CD4-positive, alpha-beta T cell (primary cell): ENCODE measurements around the gene TYW5. TPM values are rescaled to one million over a fixed set of nuclear protein-coding genes. Genes with fewer than 3 reads are reported as not detected.

Experiments used
- ATAC-seq: fragments of 200-7000 bp; cut with Tn5 transposase; one replicate; pipeline ENCODE4 v1.10.0; 2022; ENCODE audit warnings: mild to moderate bottlenecking; ENCODE audit not compliant: poor library complexity
- CTCF ChIA-PET: fragments of 350-600 bp; sonication (Branson Sonifier 250); formaldehyde crosslinking; loops from one replicate; lab custom pipeline; 2021; ENCODE audit warnings: antibody characterized with exemption, inconsistent platforms; lab: Charles Lee
- POLR2A ChIA-PET: fragments of 350-600 bp; sonication (Branson Sonifier 250); formaldehyde crosslinking; loops from one replicate; lab custom pipeline; 2021; ENCODE audit warnings: antibody characterized with exemption, inconsistent platforms; lab: Charles Lee
- DNase-seq, 14 experiments: peaks; one replicate each; pipeline ENCODE4 v3.0.0-alpha.2; 2013 to 2020; ENCODE audit warnings: mixed read lengths in 2 of 14
- H3K27ac ChIP-seq, 2 donors: one replicate each; pipeline versions ENCODE4 v1.5.1 to v1.7.0; 2013; ENCODE audit warnings: low read length in 2 of 2, low read depth in 1 of 2, mild to moderate bottlenecking in 1 of 2
- H3K27me3 ChIP-seq, 2 experiments: 1 replicate in 1 of 2; 2 replicates in 1 of 2; pipeline versions ENCODE4 v1.6.1 to v1.7.0; 2013; ENCODE audit warnings: low read length in 2 of 2, control low read depth in 1 of 2, mild to moderate bottlenecking in 1 of 2, moderate library complexity in 1 of 2; ENCODE audit not compliant: insufficient read depth in 2 of 2, control insufficient read depth in 1 of 2
- H3K36me3 ChIP-seq: one replicate; pipeline ENCODE4 v1.6.1; 2013; ENCODE audit warnings: low read length, control low read depth; ENCODE audit not compliant: insufficient read depth
- H3K4me1 ChIP-seq: one replicate; pipeline ENCODE4 v1.6.1; 2013; ENCODE audit warnings: low read length, control low read depth; ENCODE audit not compliant: insufficient read depth
- H3K4me3 ChIP-seq: one replicate; pipeline ENCODE4 v1.5.1; 2013; ENCODE audit warnings: mild to moderate bottlenecking, low read length, moderate library complexity
- H3K9me3 ChIP-seq, 2 experiments: 1 replicate in 1 of 2; 2 replicates in 1 of 2; pipeline versions ENCODE4 v1.6.1 to v1.7.0; 2013; ENCODE audit warnings: low read length in 2 of 2, mild to moderate bottlenecking in 2 of 2, control low read depth in 1 of 2, moderate library complexity in 1 of 2; ENCODE audit not compliant: control insufficient read depth in 1 of 2, insufficient read depth in 1 of 2
- H3K27ac Mint-ChIP-seq: one replicate; pipeline ENCODE4 v1.8.0; 2020; ENCODE audit warnings: mixed read lengths
- H3K27me3 Mint-ChIP-seq: one replicate; pipeline ENCODE4 v1.8.0; 2021; ENCODE audit warnings: mixed read lengths
- H3K36me3 Mint-ChIP-seq: one replicate; pipeline ENCODE4 v1.8.0; 2021; ENCODE audit warnings: low read depth, mixed read lengths
- H3K4me1 Mint-ChIP-seq: one replicate; pipeline ENCODE4 v1.8.0; 2021; ENCODE audit warnings: low read depth, mixed read lengths
- H3K4me3 Mint-ChIP-seq: one replicate; pipeline ENCODE4 v1.8.0; 2020; ENCODE audit warnings: mild to moderate bottlenecking, mixed read lengths
- H3K9me3 Mint-ChIP-seq: one replicate; pipeline ENCODE4 v1.8.0; 2020; ENCODE audit warnings: mixed read lengths
- intact Hi-C, 2 experiments: fragments of 100-400 bp; cut with DNase I in 1 of 2; cut with micrococcal nuclease in 1 of 2; formaldehyde crosslinking; loops; one replicate each; pipeline versions ENCODE4 v1.15.1 to v1.9.0; 2023 to 2025; cut with DNase I, micrococcal nuclease
- total RNA-seq, 174 experiments: library from RNA in 2 of 174; stranded (reverse) in 2 of 174; gene quantifications; one replicate each; pipeline ENCODE4 v1.2.3 and lab custom pipeline; 2021 to 2026
- TF ChIP-seq, protein P1 (sequence below): fragments of 200-600 bp; IDR thresholded peaks from one replicate; pipeline ENCODE4 v1.8.0; 2022; ENCODE audit warnings: antibody characterized with exemption, mild to moderate bottlenecking

TYW5 gene
- total RNA-seq, 2 experiments from 2014 or later, result 15.0 to 16.0 TPM

DNA sequence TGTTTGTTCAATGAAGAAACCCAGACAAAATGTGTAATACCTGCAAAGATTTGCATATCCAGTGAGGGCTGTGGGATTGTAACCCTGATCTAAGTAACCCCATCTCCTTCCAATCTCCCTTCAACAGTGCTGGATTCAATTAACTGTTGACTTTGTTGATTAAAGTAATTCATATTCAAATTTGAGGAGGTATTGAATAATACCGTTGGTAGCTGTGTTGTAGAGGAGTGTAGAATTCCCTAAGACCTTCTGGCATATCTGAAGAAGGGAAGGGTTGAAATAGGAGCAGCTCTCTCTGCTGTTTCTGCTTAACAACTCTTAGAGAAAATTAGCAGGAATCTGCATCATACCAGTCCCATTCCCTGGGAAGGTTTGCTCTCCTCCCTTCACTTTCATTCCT lies 28.2 kb upstream of the TYW5 start:
- H3K4me1 Mint-ChIP-seq, result peaks cover 12% of the 10 kb centered on the region
- Histone ChIP-seq H3K9me3 (no peaks in the 10 kb centered on the region), H3K4me3 (no peak overlapping the region), H3K27ac (no peak overlapping the region), H3K27me3 (no peaks in the 10 kb centered on the region), H3K36me3 (no peaks in the 10 kb centered on the region), H3K4me1 (peaks cover 8% of the 10 kb centered on the region)
- intact Hi-C loops, result no loop called here
- ATAC-seq (no peak), DNase-seq (no peak)
- no peak overlapping the region for H3K27ac Mint-ChIP-seq
- H3K27me3 Mint-ChIP-seq, result no peaks in the 10 kb centered on the region
- no peak overlapping the region for H3K4me3 Mint-ChIP-seq
- ChIA-PET CTCF (no interaction called here), POLR2A (no interaction called here)
- no peaks in the 10 kb centered on the region for H3K36me3 Mint-ChIP-seq
- H3K9me3 Mint-ChIP-seq, result no peaks in the 10 kb centered on the region
- TF ChIP-seq, protein P1, sequence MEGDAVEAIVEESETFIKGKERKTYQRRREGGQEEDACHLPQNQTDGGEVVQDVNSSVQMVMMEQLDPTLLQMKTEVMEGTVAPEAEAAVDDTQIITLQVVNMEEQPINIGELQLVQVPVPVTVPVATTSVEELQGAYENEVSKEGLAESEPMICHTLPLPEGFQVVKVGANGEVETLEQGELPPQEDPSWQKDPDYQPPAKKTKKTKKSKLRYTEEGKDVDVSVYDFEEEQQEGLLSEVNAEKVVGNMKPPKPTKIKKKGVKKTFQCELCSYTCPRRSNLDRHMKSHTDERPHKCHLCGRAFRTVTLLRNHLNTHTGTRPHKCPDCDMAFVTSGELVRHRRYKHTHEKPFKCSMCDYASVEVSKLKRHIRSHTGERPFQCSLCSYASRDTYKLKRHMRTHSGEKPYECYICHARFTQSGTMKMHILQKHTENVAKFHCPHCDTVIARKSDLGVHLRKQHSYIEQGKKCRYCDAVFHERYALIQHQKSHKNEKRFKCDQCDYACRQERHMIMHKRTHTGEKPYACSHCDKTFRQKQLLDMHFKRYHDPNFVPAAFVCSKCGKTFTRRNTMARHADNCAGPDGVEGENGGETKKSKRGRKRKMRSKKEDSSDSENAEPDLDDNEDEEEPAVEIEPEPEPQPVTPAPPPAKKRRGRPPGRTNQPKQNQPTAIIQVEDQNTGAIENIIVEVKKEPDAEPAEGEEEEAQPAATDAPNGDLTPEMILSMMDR, result no peak

DNA sequence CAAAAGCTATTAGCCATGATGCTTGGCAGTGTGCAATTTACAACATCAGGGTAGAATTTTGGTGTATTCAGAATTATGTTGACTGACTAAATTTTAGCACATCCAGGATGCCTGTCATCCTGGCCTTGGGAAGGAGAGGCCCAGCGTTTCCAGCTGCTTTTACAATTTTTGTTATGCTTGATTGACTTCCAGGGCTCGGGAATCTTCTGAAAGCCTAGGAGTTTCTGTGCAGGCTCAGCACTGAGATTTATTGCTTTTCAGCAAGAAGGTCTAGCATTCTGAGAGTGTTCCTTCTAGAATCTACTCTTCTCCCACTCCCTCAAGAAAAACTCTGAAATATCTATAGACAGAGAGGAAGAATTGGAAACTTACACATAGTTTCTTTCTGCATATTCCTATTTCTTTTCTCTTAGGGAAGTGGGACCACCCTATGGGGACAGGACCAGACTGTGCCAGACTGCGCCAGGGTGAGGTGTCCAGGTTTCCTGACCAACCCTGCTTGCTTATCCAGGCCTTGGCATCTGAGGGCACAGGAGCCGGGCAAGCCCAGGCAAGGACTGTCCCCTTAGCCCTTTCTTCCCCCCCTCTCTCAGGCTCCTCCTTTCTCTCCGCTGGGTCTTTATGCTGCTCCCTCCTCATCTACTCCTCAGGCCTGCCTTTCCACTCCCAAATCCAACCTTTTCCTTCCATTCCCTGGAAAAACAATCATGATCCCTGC lies 27.0 kb upstream of the TYW5 start:
- no peaks in the 10 kb centered on the region for H3K36me3 Mint-ChIP-seq
- Histone ChIP-seq H3K4me3 (no peak overlapping the region), H3K27ac (no peak overlapping the region), H3K27me3 (no peaks in the 10 kb centered on the region), H3K9me3 (no peaks in the 10 kb centered on the region), H3K36me3 (no peaks in the 10 kb centered on the region), H3K4me1 (peaks cover 8% of the 10 kb centered on the region)
- DNase-seq (no peak), ATAC-seq (no peak)
- TF ChIP-seq, protein P1, result no peak
- no peak overlapping the region for H3K27ac Mint-ChIP-seq
- intact Hi-C loops, result no loop called here
- peaks cover 12% of the 10 kb centered on the region for H3K4me1 Mint-ChIP-seq
- H3K4me3 Mint-ChIP-seq, result no peak overlapping the region
- POLR2A ChIA-PET, result no interaction called here
- H3K9me3 Mint-ChIP-seq, result no peaks in the 10 kb centered on the region
- H3K27me3 Mint-ChIP-seq, result no peaks in the 10 kb centered on the region
- CTCF ChIA-PET, result interaction anchor here (1.4 kb wide), 1 partner anchor 499 kb away, joined by 3 read pairs; no protein-coding TSS in a partner anchor

DNA sequence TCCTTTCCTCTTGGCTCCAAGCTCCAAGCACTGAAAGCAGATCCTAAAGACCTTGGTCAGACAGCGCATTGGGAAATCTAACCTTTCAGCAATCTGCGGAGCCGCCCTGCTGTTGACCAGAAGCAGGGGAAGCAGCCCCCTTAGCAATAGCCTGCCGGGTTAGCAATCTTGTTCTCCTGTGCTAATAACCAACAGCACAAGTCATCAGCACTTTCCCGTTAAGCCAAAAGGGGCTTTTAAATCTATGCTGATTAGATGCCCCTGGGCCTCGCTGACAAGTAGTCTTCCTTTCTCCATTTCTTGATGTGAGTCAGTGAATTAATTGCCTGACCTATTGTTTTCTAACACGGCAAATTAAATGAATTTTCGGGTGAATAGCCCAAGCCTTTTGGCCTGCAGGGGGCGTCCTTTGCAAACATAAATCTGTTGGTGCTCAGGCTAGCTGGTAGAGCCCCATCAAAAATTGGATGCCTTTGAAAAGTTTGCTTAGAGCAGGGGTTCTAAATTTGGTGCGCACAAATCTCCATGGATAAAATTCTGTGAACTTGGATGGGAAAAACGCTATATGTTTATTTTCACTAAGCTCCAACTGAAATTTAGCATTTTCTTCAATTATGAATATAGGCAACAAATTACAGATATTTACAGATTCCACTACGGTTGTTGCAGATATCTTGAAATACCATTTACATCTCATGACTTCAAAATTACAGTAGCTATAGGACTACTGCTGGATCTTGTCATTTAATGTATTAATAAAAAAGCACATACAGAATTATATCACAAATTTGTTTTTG lies 24.7 kb upstream of the TYW5 start:
- DNase-seq, result peak; percentile 70 to 90 (median 84)
- H3K9me3 ChIP-seq, result no peaks in the 10 kb centered on the region
- no peak overlapping the region for H3K27ac ChIP-seq
- TF ChIP-seq, protein P1, result peak; percentile 80
- ATAC-seq, result peak; percentile 63
- Mint-ChIP-seq H3K4me3 (no peak overlapping the region), H3K36me3 (no peaks in the 10 kb centered on the region), H3K27me3 (no peaks in the 10 kb centered on the region), H3K27ac (no peak overlapping the region), H3K9me3 (no peaks in the 10 kb centered on the region), H3K4me1 (peaks cover 5% of the 10 kb centered on the region)
- ChIA-PET CTCF (interaction anchor here (0.6 to 2.2 kb wide), 6 partner anchors 14 to 504 kb away, joined by 3 to 9 read pairs (median 4); no protein-coding TSS in a partner anchor), POLR2A (interaction anchor here (1.0 to 1.1 kb wide), 2 partner anchors 488 to 491 kb away, joined by 3 to 4 read pairs; no protein-coding TSS in a partner anchor)
- peaks cover 4% of the 10 kb centered on the region for H3K4me1 ChIP-seq
- no peaks in the 10 kb centered on the region for H3K27me3 ChIP-seq
- H3K36me3 ChIP-seq, result no peaks in the 10 kb centered on the region
- intact Hi-C loops, result loop anchor here (1.0 to 5.0 kb wide), 6 partner anchors 491 to 723 kb away; no protein-coding TSS in a partner anchor
- no peak overlapping the region for H3K4me3 ChIP-seq
